ENCODE measurements around the gene LY6G6F.

Gene LY6G6F

GRCh38 chr6:31693535-31693934 is 13.1 kb upstream of the LY6G6F start:
- H3K4me3 ChIP-seq (ENCODE audit: low read length) = no peak overlapping the region
- DNase-seq (ENCODE audit: low read depth) = no peak
- TF ChIP-seq CTCF (IDR thresholded peaks at IDR 0.05; ENCODE audit: insufficient read depth, low read depth, low read length, missing control alignments) = no peak

GRCh38 chr6:31697555-31697954 is 9.1 kb upstream of the LY6G6F start:
- DNase-seq (ENCODE audit: low read depth) = peak; percentile 27
- TF ChIP-seq CTCF (IDR thresholded peaks at IDR 0.05; ENCODE audit: insufficient read depth, low read depth, low read length, missing control alignments) = no peak

GRCh38 chr6:31700740-31701401 is 5.8 kb upstream of the LY6G6F start:
- no peak for DNase-seq (ENCODE audit: low read depth)
- TF ChIP-seq CTCF (IDR thresholded peaks at IDR 0.05; ENCODE audit: insufficient read depth, low read depth, low read length, missing control alignments) = no peak
- H3K4me3 ChIP-seq (ENCODE audit: low read length) = no peak overlapping the region

More at GRCh38 chr6:31697555-31697954, 9.1 kb upstream of the LY6G6F start:
- H3K4me3 ChIP-seq (ENCODE audit: low read length) = no peak overlapping the region

- peak overlapping the region; percentile 97 for H3K4me3 ChIP-seq (ENCODE audit: low read length)
- DNase-seq (ENCODE audit: low read depth) = no peak
- TF ChIP-seq CTCF (IDR thresholded peaks at IDR 0.05; ENCODE audit: insufficient read depth, low read depth, low read length, missing control alignments) = no peak
These were observed 4.8 kb upstream of the LY6G6F start for GRCh38 chr6:31701666-31702404.

GRCh38 chr6:31702405-31702818 is 4.3 kb upstream of the LY6G6F start:
- no peak for DNase-seq (ENCODE audit: low read depth)
- peak overlapping the region; percentile 97 for H3K4me3 ChIP-seq (ENCODE audit: low read length)
- TF ChIP-seq CTCF (IDR thresholded peaks at IDR 0.05; ENCODE audit: insufficient read depth, low read depth, low read length, missing control alignments) = no peak

GRCh38 chr6:31702819-31703716 is 3.6 kb upstream of the LY6G6F start, which contains the start of gene ABHD16A:
TSS of gene ABHD16A (minus strand) at chr6:31703324. CDS start at chr6:31703281, 43 bp downstream.
- DNase-seq (ENCODE audit: low read depth) = peak; percentile 99
- peak within 1 kb of the TSS; percentile 97 for H3K4me3 ChIP-seq (ENCODE audit: low read length)
- TF ChIP-seq CTCF (IDR thresholded peaks at IDR 0.05; ENCODE audit: insufficient read depth, low read depth, low read length, missing control alignments) = no peak
